ENCODE results near the gene MCC. TPM values are rescaled to one million over a fixed set of nuclear protein-coding genes. Genes with fewer than 3 reads are reported as not detected.

Gene MCC
- total RNA-seq, 1 donor from 2014 or later = 14.0 TPM

GRCh38 chr5:113493446-113493845 is 5.2 kb upstream of the MCC start:
- Mint-ChIP-seq H3K36me3 (ENCODE audit: unreplicated experiment) (peaks cover 2% of the 10 kb centered on the region), H3K9me3 (ENCODE audit: unreplicated experiment) (peaks cover 7% of the 10 kb centered on the region), H3K4me1 (ENCODE audit: unreplicated experiment) (peaks cover 18% of the 10 kb centered on the region), H3K27ac (ENCODE audit: unreplicated experiment) (no peak overlapping the region), H3K4me3 (ENCODE audit: unreplicated experiment) (no peak overlapping the region), H3K27me3 (ENCODE audit: unreplicated experiment) (peaks cover 8% of the 10 kb centered on the region)
- no peak for TF ChIP-seq CTCF (IDR thresholded peaks at IDR 0.05)
- DNase-seq (ENCODE audit: extremely low spot score, unreplicated experiment) = no peak

- TF ChIP-seq CTCF (IDR thresholded peaks at IDR 0.05) = no peak
- H3K4me3 Mint-ChIP-seq (ENCODE audit: unreplicated experiment) = no peak overlapping the region
- no peak for DNase-seq (ENCODE audit: extremely low spot score, unreplicated experiment)
- H3K4me1 Mint-ChIP-seq (ENCODE audit: unreplicated experiment) = peaks cover 25% of the 10 kb centered on the region
- peaks cover 7% of the 10 kb centered on the region for H3K9me3 Mint-ChIP-seq (ENCODE audit: unreplicated experiment)
- H3K27ac Mint-ChIP-seq (ENCODE audit: unreplicated experiment) = no peak overlapping the region
- H3K27me3 Mint-ChIP-seq (ENCODE audit: unreplicated experiment) = no peaks in the 10 kb centered on the region
- no peaks in the 10 kb centered on the region for H3K36me3 Mint-ChIP-seq (ENCODE audit: unreplicated experiment)
Measured at GRCh38 chr5:113491022-113491421, 2.8 kb upstream of the MCC start.

GRCh38 chr5:113490317-113490716 is 2.1 kb upstream of the MCC start:
- Mint-ChIP-seq H3K9me3 (ENCODE audit: unreplicated experiment) (peaks cover 7% of the 10 kb centered on the region), H3K27me3 (ENCODE audit: unreplicated experiment) (no peaks in the 10 kb centered on the region), H3K4me1 (ENCODE audit: unreplicated experiment) (peaks cover 23% of the 10 kb centered on the region), H3K36me3 (ENCODE audit: unreplicated experiment) (no peaks in the 10 kb centered on the region), H3K4me3 (ENCODE audit: unreplicated experiment) (no peak overlapping the region), H3K27ac (ENCODE audit: unreplicated experiment) (no peak overlapping the region)
- no peak for DNase-seq (ENCODE audit: extremely low spot score, unreplicated experiment)
- no peak for TF ChIP-seq CTCF (IDR thresholded peaks at IDR 0.05)

GRCh38 chr5:113489299-113489698 is 1.0 kb upstream of the MCC start:
- no peak for DNase-seq (ENCODE audit: extremely low spot score, unreplicated experiment)
- H3K4me3 Mint-ChIP-seq (ENCODE audit: unreplicated experiment) = no peak overlapping the region
- H3K27ac Mint-ChIP-seq (ENCODE audit: unreplicated experiment) = peak overlapping the region; percentile 91
- no peaks in the 10 kb centered on the region for H3K36me3 Mint-ChIP-seq (ENCODE audit: unreplicated experiment)
- H3K4me1 Mint-ChIP-seq (ENCODE audit: unreplicated experiment) = peaks cover 21% of the 10 kb centered on the region
- peaks cover 7% of the 10 kb centered on the region for H3K9me3 Mint-ChIP-seq (ENCODE audit: unreplicated experiment)
- no peaks in the 10 kb centered on the region for H3K27me3 Mint-ChIP-seq (ENCODE audit: unreplicated experiment)
- no peak for TF ChIP-seq CTCF (IDR thresholded peaks at IDR 0.05)

- TF ChIP-seq CTCF (IDR thresholded peaks at IDR 0.05) = no peak
- H3K4me1 Mint-ChIP-seq (ENCODE audit: unreplicated experiment) = peaks cover 21% of the 10 kb centered on the region
- no peaks in the 10 kb centered on the region for H3K36me3 Mint-ChIP-seq (ENCODE audit: unreplicated experiment)
- DNase-seq (ENCODE audit: extremely low spot score, unreplicated experiment) = no peak
- peak overlapping the region; percentile 94 for H3K4me3 Mint-ChIP-seq (ENCODE audit: unreplicated experiment)
- peaks cover 7% of the 10 kb centered on the region for H3K9me3 Mint-ChIP-seq (ENCODE audit: unreplicated experiment)
- H3K27ac Mint-ChIP-seq (ENCODE audit: unreplicated experiment) = peak overlapping the region; percentile 91
- H3K27me3 Mint-ChIP-seq (ENCODE audit: unreplicated experiment) = no peaks in the 10 kb centered on the region
Measured at GRCh38 chr5:113488645-113489184, 462 bp upstream of the MCC start.

All from osteocyte (in vitro differentiated cells).